AG20443 (cell line): ENCODE results near the gene LRRTM3.

ENCODE experiments used
- DNase-seq: peaks from one replicate; pipeline ENCODE4 v3.0.0; 2012; ENCODE audit warnings: low spot score, mixed read lengths

Gene LRRTM3

GRCh38 chr10:66934711-66935110 lies 8.9 kb downstream of the LRRTM3 start:
- no peak for DNase-seq

- no peak for DNase-seq
Measured at GRCh38 chr10:66940965-66941364, 15.1 kb downstream of the LRRTM3 start.

GRCh38 chr10:66941491-66941890 lies 15.7 kb downstream of the LRRTM3 start:
- no peak for DNase-seq

DNA sequence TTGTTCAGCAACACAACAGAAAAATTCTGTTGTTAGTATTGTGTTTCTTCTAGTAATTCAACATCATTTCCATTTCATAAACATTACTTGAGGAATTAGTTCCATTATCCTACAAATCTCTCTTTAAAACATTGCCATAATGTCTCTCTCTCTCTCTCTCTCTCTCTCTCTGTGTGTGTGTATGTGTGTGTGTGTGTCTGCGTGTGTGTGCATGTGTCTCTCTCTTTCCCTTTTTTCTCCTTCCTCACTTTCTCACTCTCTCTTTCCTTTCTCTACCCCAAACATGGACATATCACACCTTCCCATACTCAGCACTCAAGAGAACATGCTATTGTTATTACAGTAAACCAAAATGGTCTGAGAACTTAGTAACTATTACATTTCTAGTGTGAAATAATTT lies 16.6 kb downstream of the LRRTM3 start:
- no peak for DNase-seq

DNA sequence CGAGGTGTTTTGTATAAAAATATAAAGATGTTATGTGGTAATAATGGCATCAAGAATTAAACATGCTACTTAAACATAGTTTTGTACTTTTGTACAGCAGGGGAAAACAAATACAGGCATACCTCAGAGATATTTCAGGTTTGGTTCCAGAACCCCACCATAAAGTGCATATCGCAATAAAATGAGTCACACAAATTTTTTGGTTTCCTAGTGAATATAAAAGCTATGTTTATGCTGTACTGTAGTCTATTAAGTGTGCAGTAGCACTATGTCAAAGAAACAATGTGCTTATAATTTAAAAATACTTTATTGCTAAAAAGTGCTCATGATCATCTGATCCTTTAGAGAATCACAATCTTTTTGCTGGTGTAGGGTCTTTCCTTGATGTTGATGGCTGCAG lies 17.8 kb downstream of the LRRTM3 start:
- DNase-seq, result no peak

- no peak for DNase-seq
Measured at GRCh38 chr10:66951896-66952295, 26.1 kb downstream of the LRRTM3 start.

- DNase-seq, result no peak
Measured at GRCh38 chr10:66958466-66958865, 32.6 kb downstream of the LRRTM3 start.

DNA sequence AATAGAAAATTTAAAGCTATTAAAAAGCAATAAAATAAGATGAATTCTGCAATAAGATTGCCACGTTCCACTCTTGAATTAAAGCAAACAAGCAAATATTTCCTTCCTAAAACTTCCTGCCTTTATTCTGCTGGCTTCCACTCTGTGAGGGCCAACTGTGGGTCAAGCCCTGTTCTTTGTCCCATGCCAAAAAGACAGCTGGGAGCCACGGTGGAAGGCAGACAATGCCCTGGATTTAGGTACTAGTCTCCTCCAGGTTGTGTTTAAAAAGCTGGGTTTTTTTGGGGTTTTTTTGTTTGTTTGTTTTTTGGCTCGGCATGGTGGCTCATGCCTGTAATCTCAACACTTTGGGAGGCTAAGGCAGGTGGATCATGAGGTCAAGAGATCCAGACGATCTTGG lies 39.1 kb downstream of the LRRTM3 start:
- no peak for DNase-seq

- DNase-seq, result no peak
Measured at GRCh38 chr10:66980246-66980815, 54.5 kb downstream of the LRRTM3 start.

- no peak for DNase-seq
Measured at GRCh38 chr10:66981361-66982052, 55.7 kb downstream of the LRRTM3 start.

DNA sequence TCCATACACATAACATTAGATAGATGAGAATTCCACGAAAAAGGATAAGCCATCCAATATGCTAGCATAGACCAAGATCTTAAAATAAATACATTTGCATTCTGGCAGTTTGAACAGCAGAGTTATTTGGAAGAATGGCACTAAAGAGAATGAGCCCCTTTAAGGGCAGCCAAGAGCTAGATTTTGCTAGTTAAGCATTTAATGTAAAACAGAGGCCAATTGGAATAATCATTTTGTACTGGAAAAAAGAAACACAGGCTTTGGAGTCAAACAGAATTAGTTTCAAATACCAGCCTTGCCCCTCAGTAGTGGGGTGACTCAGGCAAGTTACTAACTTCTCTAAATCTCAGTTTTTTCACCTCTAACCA lies 56.2 kb downstream of the LRRTM3 start:
- DNase-seq, result no peak

- DNase-seq, result no peak
Measured at GRCh38 chr10:66982792-66983474, 57.1 kb downstream of the LRRTM3 start.

- no peak for DNase-seq
Measured at GRCh38 chr10:66983475-66983818, 57.6 kb downstream of the LRRTM3 start.

DNA sequence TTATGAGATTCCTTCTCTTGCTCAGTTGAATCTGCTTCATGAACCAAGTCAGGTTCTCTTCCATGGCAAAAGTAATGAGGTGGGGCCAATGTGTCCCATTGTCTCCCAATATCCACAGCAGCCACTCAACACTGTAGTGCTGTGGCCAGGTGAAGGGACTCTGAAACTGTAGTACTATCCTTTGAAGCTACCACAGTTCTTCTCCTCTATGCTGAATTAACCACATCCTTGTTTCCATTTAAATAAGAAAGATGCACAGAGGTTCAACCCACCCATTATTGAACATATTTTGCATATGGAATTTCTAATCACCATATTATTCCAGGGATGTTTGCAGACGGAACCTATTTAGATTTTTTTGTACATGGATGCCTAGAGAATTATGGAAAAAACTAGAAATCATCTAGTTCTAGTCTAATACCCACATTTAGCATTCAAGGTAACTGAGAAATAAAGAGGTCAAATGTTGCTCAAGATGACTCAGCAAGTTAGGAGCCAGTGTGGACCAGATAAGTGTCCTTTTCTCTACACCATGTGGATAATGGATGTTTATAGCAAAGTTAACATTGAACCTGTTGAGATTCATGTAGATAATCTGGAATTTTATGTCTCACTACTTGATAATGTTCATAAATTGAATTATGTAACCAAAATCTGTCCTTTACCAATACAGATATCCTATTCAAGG lies 64.5 kb downstream of the LRRTM3 start:
- no peak for DNase-seq

DNA sequence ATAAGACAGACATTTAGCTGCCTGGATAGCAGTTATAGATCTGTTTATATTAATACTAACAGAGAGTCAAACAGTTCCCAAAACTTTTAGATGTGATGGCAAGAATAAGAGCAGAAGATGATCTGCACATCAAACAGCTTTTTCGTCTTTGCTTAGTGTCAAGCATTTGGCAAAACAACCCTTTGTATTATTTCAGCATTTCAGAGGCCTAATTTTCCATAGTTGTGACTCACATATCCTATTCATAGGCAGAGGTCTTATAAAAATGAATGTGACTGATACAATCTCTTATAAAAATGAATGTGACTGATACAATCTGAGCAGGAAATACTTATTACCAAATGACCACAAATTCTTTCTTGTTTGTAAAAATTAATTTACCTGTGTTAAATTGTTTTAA lies 71.2 kb downstream of the LRRTM3 start:
- DNase-seq, result no peak

DNA sequence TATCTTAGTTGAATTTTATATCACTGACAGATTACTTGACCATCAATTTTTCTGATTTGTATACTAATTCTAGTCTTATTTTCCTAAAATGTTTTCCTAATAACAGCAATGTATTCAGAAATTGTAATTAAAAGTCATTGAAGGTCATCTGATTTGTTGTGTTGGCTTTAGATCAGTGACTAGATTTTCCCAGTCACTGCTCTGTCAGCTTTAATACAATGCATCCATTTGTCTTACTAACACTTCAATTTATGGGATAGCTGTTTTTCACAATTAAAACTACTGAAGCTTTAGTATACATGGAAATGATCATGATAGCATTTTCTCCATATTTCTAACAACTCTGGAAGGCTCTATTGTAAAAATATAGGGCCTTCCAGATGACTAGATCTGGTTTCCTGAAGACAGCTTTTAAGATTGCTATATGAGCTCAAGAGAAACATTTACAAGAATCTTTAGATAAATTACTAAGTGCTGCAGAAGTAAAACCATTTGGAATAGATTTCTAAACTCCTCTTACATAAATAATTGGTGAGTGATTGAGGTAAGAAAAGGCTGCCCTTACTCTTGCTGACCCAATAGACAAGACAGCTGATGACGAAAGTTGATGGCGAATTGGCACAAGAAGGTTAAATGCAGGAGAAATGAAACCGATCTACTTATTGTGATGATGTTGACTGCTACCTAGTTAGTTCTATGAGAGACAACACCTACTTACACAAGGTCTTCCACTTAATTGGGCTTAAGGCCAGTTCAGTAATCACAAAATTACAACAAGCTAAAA lies 74.1 kb downstream of the LRRTM3 start:
- DNase-seq, result no peak

- no peak for DNase-seq
Measured at GRCh38 chr10:67004690-67005089, 78.9 kb downstream of the LRRTM3 start.

- no peak for DNase-seq
Measured at GRCh38 chr10:67005981-67006380, 80.1 kb downstream of the LRRTM3 start.

DNA sequence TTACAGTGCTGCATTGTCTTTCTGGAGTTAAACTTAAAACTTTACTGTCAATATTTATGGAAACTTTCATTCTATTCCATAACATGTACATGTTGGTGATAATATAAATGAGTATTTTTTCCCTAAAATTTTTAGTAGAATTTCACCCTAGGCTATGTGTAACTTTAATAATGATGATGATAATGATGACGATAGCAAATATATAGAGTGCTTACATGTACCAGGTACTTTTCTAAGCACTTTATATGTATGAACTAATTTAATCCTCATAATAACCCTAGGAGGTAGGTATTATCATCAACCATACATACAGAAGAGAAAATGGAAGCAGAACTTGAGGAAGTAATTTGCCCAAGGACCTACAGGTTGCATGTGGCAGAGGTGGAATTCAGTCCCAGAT lies 85.6 kb downstream of the LRRTM3 start:
- DNase-seq, result no peak

DNA sequence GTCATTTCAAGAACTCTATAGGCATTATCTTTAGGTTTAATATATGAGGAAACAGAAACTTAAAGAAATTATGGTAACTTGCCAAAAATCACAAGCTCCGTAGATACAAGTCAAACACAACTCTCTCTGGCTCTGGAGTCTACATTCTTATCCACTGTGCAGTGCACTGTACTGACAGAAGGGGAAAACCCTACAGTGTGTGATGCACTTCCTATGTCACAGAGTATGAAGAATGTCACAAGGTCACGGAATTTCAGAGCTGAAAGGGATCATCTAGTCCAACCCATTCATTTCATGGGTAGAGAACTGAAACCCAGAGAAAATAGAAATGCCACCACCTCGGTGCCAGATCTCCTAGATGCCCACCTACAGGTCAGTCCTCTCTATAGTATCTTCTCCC lies 86.1 kb downstream of the LRRTM3 start:
- DNase-seq, result no peak

- no peak for DNase-seq
Measured at GRCh38 chr10:67015225-67015624, 89.4 kb downstream of the LRRTM3 start.

DNA sequence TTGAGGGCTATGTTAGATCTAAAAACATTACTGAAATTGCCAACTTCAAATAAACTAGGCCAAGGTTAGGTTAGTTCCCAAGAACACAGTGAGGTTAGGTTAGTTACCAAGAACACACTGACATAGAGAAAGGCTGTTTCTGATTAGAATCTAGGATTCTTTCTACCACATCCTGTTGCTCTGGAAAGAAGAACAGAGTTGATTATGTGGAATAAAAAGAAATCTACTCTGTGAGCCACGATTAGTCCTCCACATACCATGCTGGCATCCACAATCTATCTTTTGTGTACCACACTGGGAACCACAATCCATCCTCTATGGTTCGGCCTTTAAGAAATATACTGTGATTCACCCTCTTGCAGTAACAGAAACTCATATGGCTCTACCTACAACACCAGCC lies 91.4 kb downstream of the LRRTM3 start:
- no peak for DNase-seq
